Measurements from ENCODE around the gene CAMTA1.

DNA sequence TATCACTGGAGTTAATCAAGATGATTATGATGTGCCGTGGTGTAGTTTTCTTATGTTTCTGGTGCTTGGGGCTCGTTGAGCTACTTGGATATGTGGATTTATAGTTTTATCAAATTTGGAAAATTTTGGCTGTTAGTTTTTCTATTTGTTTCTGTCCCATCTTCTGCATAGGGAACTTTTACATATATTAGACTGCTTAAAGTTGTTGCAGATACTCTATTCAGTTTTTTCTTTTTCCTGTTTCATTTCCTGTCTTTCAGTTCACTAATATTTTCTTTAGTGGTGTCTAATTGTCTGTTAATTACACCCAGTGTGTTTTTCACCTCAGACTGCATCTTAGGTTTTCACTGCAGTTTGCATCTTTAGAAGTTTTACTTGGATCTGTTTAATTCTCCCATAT, 247.7 kb downstream of the CAMTA1 start:
- TF ChIP-seq, protein P1, sequence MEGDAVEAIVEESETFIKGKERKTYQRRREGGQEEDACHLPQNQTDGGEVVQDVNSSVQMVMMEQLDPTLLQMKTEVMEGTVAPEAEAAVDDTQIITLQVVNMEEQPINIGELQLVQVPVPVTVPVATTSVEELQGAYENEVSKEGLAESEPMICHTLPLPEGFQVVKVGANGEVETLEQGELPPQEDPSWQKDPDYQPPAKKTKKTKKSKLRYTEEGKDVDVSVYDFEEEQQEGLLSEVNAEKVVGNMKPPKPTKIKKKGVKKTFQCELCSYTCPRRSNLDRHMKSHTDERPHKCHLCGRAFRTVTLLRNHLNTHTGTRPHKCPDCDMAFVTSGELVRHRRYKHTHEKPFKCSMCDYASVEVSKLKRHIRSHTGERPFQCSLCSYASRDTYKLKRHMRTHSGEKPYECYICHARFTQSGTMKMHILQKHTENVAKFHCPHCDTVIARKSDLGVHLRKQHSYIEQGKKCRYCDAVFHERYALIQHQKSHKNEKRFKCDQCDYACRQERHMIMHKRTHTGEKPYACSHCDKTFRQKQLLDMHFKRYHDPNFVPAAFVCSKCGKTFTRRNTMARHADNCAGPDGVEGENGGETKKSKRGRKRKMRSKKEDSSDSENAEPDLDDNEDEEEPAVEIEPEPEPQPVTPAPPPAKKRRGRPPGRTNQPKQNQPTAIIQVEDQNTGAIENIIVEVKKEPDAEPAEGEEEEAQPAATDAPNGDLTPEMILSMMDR (IDR thresholded peaks at IDR 0.05; ENCODE audit: insufficient read depth, low read length, poor library complexity, severe bottlenecking), result no peak
- no peak for TF ChIP-seq EZH2phosphoT487 (conservative IDR thresholded peaks at IDR 0.05; ENCODE audit: low read length)

Data from SU-DHL-6 (cell line).